Esophagus squamous epithelium (tissue), 5 donors: ENCODE results near the gene KIF1B. TPM values are rescaled to one million over a fixed set of nuclear protein-coding genes. Genes with fewer than 3 reads are reported as not detected.
A peak's percentile ranks its signal among the peaks of the same experiment; 100 is the strongest.
"Not testable (repeated sequence)": the region's sequence is repeated elsewhere in the genome, so short reads cannot be mapped to it uniquely, and the experiment has no call there.

Experiments used
- DNase-seq: peaks from one replicate; lab custom pipeline; 2025; lab: John Stamatoyannopoulos, UW
- H3K27ac ChIP-seq, 4 donors: fragments of 200-600 bp; sonication (generic); one replicate each; pipeline ENCODE4 v1.5.1; 2016 to 2019; ENCODE audit warnings: mild to moderate bottlenecking in 1 of 4
- H3K27me3 ChIP-seq, 4 donors: fragments of 200-600 bp; sonication (generic); 1 replicate in 3 of 4; 2 replicates in 1 of 4; pipeline versions ENCODE4 v1.5.1 to v1.6.0; 2017 to 2021; ENCODE audit warnings: antibody characterized with exemption in 1 of 4
- H3K36me3 ChIP-seq, 3 donors: fragments of 200-600 bp; sonication (generic); one replicate each; pipeline ENCODE4 v1.5.1; 2016 to 2019
- H3K4me1 ChIP-seq, 3 donors: fragments of 200-600 bp; sonication (generic); one replicate each; pipeline ENCODE4 v1.5.1; 2017 to 2019
- H3K4me3 ChIP-seq, 4 donors: fragments of 200-600 bp; sonication (generic); 1 replicate in 3 of 4; 2 replicates in 1 of 4; pipeline ENCODE4 v1.5.1; 2016 to 2019; ENCODE audit warnings: mild to moderate bottlenecking in 2 of 4, moderate library complexity in 1 of 4
- H3K9me3 ChIP-seq, 3 donors: fragments of 200-600 bp; sonication (generic); one replicate each; pipeline ENCODE4 v1.5.1; 2016 to 2019
- POLR2A ChIP-seq, 4 donors: fragments of 450-650 bp; IDR thresholded peaks; one replicate each; pipeline ENCODE4 v1.6.1; 2017; ENCODE audit warnings: antibody characterized with exemption in 4 of 4, mild to moderate bottlenecking in 4 of 4, moderate library complexity in 3 of 4
- WGBS, 2 donors: methylation state at CpG; one replicate each; pipeline ENCODE4 v1.1.5; 2018; 5-methylcytosine and 5-hydroxymethylcytosine counted together
- intact Hi-C: fragments of 100-400 bp; cut with DNase I; formaldehyde crosslinking; loops from one replicate; pipeline ENCODE4 v1.15.0; 2022
- total RNA-seq, 4 donors: library from RNA; depleted of rRNA; stranded (reverse); fragments of >200 nt; gene quantifications; one replicate each; pipeline ENCODE4 v1.1.0, GENCODE V29; 2016
- TF ChIP-seq, protein P1 (sequence below), 6 experiments: fragments of 450-650 bp in 4 of 6; fragments of 200-600 bp in 2 of 6; sonication (generic) in 2 of 6; IDR thresholded peaks; one replicate each; pipeline ENCODE4 v1.5.1; 2016 to 2019; ENCODE audit warnings: antibody characterized with exemption in 6 of 6, mild to moderate bottlenecking in 4 of 6, moderate library complexity in 4 of 6
- donor health status: DM: yes; HTN: yes; CAD: no.

The KIF1B gene
- total RNA-seq, 4 donors from 2014 or later = 27.1 to 40.6 (median 38.1) TPM

DNA sequence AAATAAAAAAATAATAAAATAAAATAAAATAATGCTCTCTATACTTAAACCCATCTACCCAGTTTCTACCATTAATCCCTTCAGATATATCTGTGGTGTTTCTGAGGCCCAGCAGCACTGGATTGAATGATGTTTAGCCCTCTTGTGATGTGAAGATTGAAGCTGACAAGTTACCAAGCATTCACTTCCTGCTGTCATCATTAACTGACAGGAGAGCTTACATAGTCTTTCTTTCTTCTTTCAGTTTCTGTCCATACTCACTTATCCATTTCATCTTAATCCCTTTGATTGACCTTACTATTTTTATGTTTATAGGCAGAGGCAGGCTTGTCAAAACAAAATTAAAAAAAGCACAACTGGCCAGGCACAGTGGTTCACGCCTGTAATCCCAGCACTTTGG is 149.7 kb downstream of the KIF1B start:
- TF ChIP-seq POLR2A (IDR thresholded peaks at IDR 0.05) = no peak
- TF ChIP-seq, protein P1, sequence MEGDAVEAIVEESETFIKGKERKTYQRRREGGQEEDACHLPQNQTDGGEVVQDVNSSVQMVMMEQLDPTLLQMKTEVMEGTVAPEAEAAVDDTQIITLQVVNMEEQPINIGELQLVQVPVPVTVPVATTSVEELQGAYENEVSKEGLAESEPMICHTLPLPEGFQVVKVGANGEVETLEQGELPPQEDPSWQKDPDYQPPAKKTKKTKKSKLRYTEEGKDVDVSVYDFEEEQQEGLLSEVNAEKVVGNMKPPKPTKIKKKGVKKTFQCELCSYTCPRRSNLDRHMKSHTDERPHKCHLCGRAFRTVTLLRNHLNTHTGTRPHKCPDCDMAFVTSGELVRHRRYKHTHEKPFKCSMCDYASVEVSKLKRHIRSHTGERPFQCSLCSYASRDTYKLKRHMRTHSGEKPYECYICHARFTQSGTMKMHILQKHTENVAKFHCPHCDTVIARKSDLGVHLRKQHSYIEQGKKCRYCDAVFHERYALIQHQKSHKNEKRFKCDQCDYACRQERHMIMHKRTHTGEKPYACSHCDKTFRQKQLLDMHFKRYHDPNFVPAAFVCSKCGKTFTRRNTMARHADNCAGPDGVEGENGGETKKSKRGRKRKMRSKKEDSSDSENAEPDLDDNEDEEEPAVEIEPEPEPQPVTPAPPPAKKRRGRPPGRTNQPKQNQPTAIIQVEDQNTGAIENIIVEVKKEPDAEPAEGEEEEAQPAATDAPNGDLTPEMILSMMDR (IDR thresholded peaks at IDR 0.05) = no peak
- Histone ChIP-seq H3K36me3 (peaks cover 2 to 79% (median 14%) of the 10 kb centered on the region in 3 donors), H3K4me1 (no peaks in the 10 kb centered on the region), H3K4me3 (no peak overlapping the region), H3K27me3 (no peaks in the 10 kb centered on the region), H3K9me3 (no peaks in the 10 kb centered on the region), H3K27ac (no peak overlapping the region)
- intact Hi-C loops = no loop called here
- 83 to 88% methylated on average over 1 of the region's 1 CpG for WGBS, 2 donors
- DNase-seq = no peak

DNA sequence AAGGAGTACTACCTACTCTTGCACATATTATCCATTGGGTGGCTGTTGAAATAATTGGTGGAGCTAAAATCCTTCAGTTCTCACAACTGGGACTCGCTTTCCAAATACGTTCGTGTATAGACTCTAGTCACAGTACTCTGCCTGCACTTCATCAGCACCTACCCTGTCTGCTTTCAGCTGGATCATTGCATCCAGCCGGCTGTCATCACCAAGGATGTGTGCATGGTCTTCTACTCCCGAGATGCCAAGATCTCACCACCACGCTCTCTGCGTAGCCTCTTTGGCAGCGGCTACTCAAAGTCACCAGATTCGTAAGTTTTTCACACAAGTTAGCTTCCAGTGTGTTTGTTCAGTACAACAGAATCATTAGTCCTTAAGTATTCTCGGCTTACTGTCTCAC is 151.1 kb downstream of the KIF1B start:
- Histone ChIP-seq H3K9me3 (no peaks in the 10 kb centered on the region), H3K27me3 (no peaks in the 10 kb centered on the region), H3K36me3 (peaks cover 9 to 79% (median 28%) of the 10 kb centered on the region in 3 donors), H3K4me3 (no peak overlapping the region), H3K4me1 (no peaks in the 10 kb centered on the region), H3K27ac (no peak overlapping the region)
- TF ChIP-seq, protein P1 (IDR thresholded peaks at IDR 0.05) = no peak
- TF ChIP-seq POLR2A (IDR thresholded peaks at IDR 0.05) = no peak
- DNase-seq = no peak
- intact Hi-C loops = no loop called here
- WGBS, 2 donors = 90 to 97% methylated on average over 9 to 10 of the region's 10 CpGs

DNA sequence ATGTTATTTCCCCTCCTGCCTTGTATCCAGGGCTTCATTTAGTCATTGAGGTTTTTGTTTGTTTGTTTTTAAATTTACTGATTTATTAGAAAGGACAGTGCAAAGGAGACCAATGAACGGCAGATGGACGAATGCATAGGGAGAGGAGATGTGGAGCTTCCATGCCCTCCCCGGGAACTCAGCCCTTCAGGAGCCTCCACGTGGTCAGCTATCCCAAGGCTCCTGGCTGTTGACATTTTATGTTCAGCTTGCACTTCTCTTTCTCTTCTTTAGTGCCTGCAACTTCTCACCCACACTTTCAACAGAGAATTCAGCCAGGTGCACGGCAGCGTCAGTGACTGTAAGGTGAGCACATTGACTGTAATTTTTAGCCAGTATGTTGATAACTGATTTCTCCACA is 157.8 kb downstream of the KIF1B start:
- TF ChIP-seq, protein P1 (IDR thresholded peaks at IDR 0.05) = no peak
- no peak overlapping the region for H3K27ac ChIP-seq
- H3K4me3 ChIP-seq = no peak overlapping the region
- peaks cover 14 to 100% (median 51%) of the 10 kb centered on the region in 3 donors for H3K36me3 ChIP-seq
- H3K4me1 ChIP-seq = no peaks in the 10 kb centered on the region
- intact Hi-C loops = no loop called here
- no peak for DNase-seq
- no peaks in the 10 kb centered on the region for H3K9me3 ChIP-seq
- H3K27me3 ChIP-seq = no peaks in the 10 kb centered on the region
- 85 to 87% methylated on average over 6 of the region's 6 CpGs for WGBS, 2 donors

DNA sequence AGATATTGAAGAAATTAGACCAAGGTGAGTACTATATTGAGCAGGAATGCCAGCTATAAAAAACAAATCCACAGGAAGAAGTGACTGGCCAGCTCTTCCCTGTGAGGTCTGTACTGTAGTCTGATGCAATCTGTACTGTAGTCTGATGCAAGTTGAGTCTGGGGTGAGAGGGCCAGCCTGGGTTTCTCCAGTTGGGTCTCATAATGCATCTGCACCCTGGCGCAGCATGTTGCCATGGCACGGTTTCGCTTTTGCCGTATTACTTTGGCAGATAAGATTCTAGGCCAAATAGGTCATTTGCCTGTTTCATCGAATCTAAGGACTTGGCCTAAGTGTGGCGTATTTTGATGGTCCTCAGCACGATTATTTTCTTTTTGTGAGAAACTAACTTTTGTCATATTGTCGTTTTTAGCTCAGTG is 164.1 kb downstream of the KIF1B start:
- Histone ChIP-seq H3K36me3 (peaks cover 8 to 80% (median 20%) of the 10 kb centered on the region in 3 donors), H3K27me3 (no peaks in the 10 kb centered on the region), H3K9me3 (no peaks in the 10 kb centered on the region), H3K4me3 (no peak overlapping the region), H3K4me1 (peaks cover 10 to 22% (median 12%) of the 10 kb centered on the region in 3 donors), H3K27ac (no peak overlapping the region)
- 83 to 88% methylated on average over 8 of the region's 8 CpGs for WGBS, 2 donors
- intact Hi-C loops = no loop called here
- no peak for DNase-seq
- TF ChIP-seq, protein P1 (IDR thresholded peaks at IDR 0.05) = no peak
- no peak for TF ChIP-seq POLR2A (IDR thresholded peaks at IDR 0.05)

DNA sequence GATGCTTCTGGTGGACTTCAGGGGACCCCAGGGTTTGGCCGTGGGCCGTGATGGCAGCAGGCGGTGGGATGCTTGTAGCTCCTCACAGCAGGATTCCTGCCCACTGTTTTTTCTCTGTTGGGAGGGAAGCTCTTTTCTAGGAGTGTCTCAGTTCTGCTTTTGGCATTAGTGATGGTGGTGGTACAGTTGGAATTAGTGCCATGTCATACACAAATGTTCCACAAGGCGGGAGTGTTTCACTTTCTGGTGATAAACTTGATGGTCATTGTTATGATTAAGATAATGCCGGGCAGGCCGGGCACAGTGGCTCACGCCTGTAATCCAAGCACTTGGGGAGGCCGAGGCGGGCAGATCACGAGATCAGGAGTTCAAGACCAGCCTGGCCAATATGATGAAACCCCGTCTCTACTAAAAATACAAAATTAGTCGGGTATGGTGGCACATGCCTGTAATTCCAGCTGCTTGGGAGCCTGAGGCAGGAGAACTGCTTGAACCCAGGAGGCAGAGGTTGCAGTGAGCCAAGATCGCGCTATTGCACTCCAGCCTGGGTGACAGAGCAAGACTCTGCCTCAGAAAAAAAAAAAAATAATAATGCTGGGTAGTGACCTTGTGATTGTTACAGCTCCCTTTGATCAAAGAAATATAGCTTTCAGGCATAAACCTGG is 167.1 kb downstream of the KIF1B start:
- intact Hi-C loops = loop anchor here (2.0 kb wide), 1 partner anchor 51 kb away; no protein-coding TSS in a partner anchor
- Histone ChIP-seq H3K36me3 (peaks cover 7 to 57% (median 8%) of the 10 kb centered on the region in 3 donors), H3K27ac (peak overlapping the region; percentile 79 to 90 (median 82)), H3K4me1 (peaks cover 10 to 44% (median 18%) of the 10 kb centered on the region in 3 donors)
- not testable (repeated sequence) for DNase-seq, H3K27me3 ChIP-seq, H3K4me3 ChIP-seq, H3K9me3 ChIP-seq
- TF ChIP-seq, protein P1 (IDR thresholded peaks at IDR 0.05) = peak; percentile 70 to 94 (median 82)
- 24 to 28% methylated on average over 11 to 14 of the region's 14 CpGs for WGBS, 2 donors
